ENCODE results near the gene TANGO6.

DNA sequence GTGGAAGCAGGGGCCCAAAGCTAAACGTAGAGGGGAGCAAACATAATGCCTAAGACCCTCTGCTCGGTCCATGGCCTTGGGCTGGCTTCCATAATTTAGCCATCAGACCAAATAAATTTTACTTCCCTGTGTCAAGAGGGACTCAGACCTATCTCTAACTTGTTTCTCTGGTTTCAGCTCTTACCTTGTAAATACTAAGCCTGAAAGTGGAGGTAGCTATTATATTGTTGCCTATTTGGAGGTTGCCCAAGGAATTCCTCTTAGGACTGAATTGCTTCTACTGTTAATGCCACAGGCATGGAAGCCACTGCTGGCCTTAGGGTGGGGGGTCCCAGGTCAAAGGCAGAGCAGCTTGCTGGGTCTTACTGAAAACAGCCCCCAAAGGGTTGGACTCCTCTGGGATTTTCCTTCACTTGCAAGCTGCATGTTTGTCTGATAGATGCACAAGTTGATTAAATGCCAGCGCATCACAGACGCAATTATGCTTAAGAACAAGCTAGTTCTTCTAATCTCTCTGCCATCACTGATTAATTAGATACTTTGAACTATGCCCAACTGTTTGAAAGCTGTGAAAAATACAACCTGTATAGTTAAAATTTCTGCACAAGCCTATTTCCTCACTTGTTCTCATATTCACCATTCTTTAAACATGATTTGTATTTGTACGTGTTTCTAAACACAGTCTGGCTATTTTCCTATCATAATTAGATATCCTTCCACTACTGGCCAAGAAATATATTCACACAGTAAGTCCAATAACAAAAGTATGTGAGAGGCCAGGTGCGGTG lies 194.2 kb downstream of the TANGO6 start:
- TF ChIP-seq POLR2AphosphoS5 (IDR thresholded peaks at IDR 0.05; ENCODE audit: low read depth, low read length), result no peak
- TF ChIP-seq TAF1 (IDR thresholded peaks at IDR 0.05; ENCODE audit: borderline replicate concordance, low read depth, low read length), result no peak

Measured in GM12892 (cell line).